HT-29 (cell line): ENCODE data around the gene CES1. TPM values are rescaled to one million over a fixed set of nuclear protein-coding genes. Genes with fewer than 3 reads are reported as not detected.
"Not testable (repeated sequence)": the region's sequence is repeated elsewhere in the genome, so short reads cannot be mapped to it uniquely, and the experiment has no call there.

ENCODE experiments used
- DNase-seq: peaks from one replicate; pipeline ENCODE4 v3.0.0-alpha.2; 2015; ENCODE audit warnings: low spot score
- total RNA-seq: library from RNA; depleted of rRNA; stranded (reverse); fragments of >200 nt; shearing (Covaris generic); gene quantifications from 2 replicates; pipeline ENCODE4 v1.2.3, GENCODE V29; 2014

CES1 gene
- total RNA-seq, 1 experiment from 2014 or later: not detected

- DNase-seq: no peak
Observed at GRCh38 chr16:55830658-55831294, 2.1 kb downstream of the CES1 start.

- DNase-seq: not testable (repeated sequence)
Observed at GRCh38 chr16:55829232-55829631, 3.7 kb downstream of the CES1 start.

- DNase-seq: no peak
Observed at GRCh38 chr16:55828680-55829079, 4.2 kb downstream of the CES1 start.

- no peak for DNase-seq
Observed at GRCh38 chr16:55825115-55825728, 7.7 kb downstream of the CES1 start.

GRCh38 chr16:55824473-55825000 lies 8.4 kb downstream of the CES1 start:
- no peak for DNase-seq

GRCh38 chr16:55822280-55822810 lies 10.6 kb downstream of the CES1 start:
- no peak for DNase-seq

- DNase-seq: no peak
Observed at GRCh38 chr16:55821210-55821609, 11.7 kb downstream of the CES1 start.

GRCh38 chr16:55820615-55821014 lies 12.3 kb downstream of the CES1 start:
- DNase-seq: no peak

- no peak for DNase-seq
Observed at GRCh38 chr16:55817236-55817912, 15.5 kb downstream of the CES1 start.

- not testable (repeated sequence) for DNase-seq
Observed at GRCh38 chr16:55816222-55816621, 16.7 kb downstream of the CES1 start.

- DNase-seq: no peak
Observed at GRCh38 chr16:55815320-55815719, 17.6 kb downstream of the CES1 start.

GRCh38 chr16:55814174-55814573 lies 18.7 kb downstream of the CES1 start:
- DNase-seq: not testable (repeated sequence)

- DNase-seq: not testable (repeated sequence)
Observed at GRCh38 chr16:55813730-55814129, 19.2 kb downstream of the CES1 start.

GRCh38 chr16:55812951-55813350 lies 19.9 kb downstream of the CES1 start:
- DNase-seq: no peak

GRCh38 chr16:55811811-55812210 lies 21.1 kb downstream of the CES1 start:
- DNase-seq: no peak

GRCh38 chr16:55810451-55810961 lies 22.4 kb downstream of the CES1 start:
- no peak for DNase-seq

- DNase-seq: no peak
Observed at GRCh38 chr16:55809851-55810250, 23.0 kb downstream of the CES1 start.

GRCh38 chr16:55809386-55809785 lies 23.5 kb downstream of the CES1 start:
- DNase-seq: no peak

GRCh38 chr16:55808286-55808685 lies 24.6 kb downstream of the CES1 start:
- DNase-seq: not testable (repeated sequence)

- DNase-seq: not testable (repeated sequence)
Observed at GRCh38 chr16:55805104-55805503, 27.8 kb downstream of the CES1 start.

GRCh38 chr16:55803681-55804080 lies 29.2 kb downstream of the CES1 start:
- DNase-seq: not testable (repeated sequence)

GRCh38 chr16:55792934-55793374 lies 39.9 kb downstream of the CES1 start:
- DNase-seq: not testable (repeated sequence)
